CD4-positive, alpha-beta T cell treated with Interferon alpha-2 for 1 hour (primary cell): ENCODE data around the gene TXNIP.
"Not testable (repeated sequence)": the region's sequence is repeated elsewhere in the genome, so short reads cannot be mapped to it uniquely, and the experiment has no call there.

ENCODE experiments used
- DNase-seq, 2 donors: peaks; one replicate each; pipeline ENCODE4 v3.0.0-alpha.2; 2020 to 2022

TXNIP gene, protein sequence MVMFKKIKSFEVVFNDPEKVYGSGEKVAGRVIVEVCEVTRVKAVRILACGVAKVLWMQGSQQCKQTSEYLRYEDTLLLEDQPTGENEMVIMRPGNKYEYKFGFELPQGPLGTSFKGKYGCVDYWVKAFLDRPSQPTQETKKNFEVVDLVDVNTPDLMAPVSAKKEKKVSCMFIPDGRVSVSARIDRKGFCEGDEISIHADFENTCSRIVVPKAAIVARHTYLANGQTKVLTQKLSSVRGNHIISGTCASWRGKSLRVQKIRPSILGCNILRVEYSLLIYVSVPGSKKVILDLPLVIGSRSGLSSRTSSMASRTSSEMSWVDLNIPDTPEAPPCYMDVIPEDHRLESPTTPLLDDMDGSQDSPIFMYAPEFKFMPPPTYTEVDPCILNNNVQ

GRCh38 chr1:145996433-145997015 is at the start of gene TXNIP:
TXNIP (minus strand) TSS chr1:145996579; CDS start chr1:145996266, 313 bp downstream.
- peak; percentile 94 for DNase-seq

DNA sequence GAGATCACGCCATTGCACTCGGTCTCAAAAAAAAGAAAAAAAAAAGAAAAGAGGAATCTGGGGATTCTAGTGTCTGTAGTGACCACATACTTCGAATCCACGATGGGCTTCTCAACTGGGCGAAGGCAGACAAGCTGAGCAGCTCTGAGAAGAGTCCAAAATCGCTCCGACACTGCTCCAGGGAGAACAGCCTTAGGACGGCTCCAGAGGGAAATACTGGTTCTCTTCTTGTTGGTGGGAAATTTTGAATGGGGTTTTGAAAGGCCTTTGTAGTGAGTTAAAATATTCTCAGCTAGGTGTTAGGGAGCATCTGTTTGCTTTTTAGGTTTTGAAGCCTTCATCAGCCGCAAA is 43.4 kb upstream of the TXNIP start:
- no peak for DNase-seq

- DNase-seq = peak; percentile 77 to 88
These were observed 40.7 kb upstream of the TXNIP start for GRCh38 chr1:146036965-146037646.

DNA sequence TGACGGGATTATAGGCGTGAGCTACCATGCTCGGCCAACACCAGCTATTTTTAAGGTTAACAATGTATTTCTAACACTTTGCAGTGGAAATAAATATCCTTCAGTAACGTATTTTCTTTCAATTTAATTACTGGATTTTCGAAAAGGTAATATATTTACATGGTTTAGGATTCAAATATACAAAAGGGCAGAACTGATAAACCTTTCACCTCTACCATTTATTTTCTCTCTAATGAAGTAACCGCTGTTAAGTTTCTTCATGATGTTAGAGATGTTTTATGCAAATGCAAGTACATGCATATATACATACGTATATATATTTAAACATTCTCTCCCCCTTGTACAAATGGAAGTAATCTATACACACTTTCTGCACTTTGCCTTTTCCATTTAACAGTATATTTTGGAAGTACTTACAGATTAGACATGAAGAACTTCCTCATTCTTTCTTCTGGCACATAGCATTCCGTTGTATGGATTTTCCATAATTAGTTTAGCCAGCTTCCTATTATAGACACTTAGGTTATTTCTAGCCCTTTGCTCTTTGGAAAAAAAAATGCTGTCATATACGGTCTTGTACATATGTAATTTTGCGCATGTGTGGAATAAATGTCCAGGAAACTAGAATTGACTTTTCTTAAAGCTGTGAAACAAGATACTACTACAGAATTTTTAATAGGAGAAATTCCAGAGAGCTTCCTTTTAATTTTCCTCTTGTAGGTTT is 40.0 kb upstream of the TXNIP start:
- no peak for DNase-seq

DNA sequence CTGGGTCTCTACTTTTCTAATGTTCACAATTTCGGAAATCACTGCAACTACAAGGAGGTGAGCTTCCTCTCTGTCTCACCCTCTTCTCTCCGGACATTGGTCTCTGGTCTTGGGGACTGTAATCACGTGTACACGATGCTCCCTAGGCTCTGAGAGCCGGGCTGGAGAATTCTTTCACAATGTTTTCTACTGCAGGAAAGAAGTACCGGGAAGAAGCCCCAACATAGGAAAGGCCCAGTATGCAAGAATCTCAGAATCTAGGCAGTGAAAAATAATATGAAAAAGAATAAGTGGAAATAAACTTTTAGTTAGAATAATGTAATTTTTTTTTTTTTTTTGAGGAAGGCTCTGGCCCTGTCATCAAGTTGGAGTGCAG is 38.7 kb upstream of the TXNIP start:
- no peak for DNase-seq

- peak in 1 of 2 donors; percentile 70 for DNase-seq
These were observed 36.3 kb upstream of the TXNIP start for GRCh38 chr1:146032631-146033219.

GRCh38 chr1:146031476-146031875 is 35.1 kb upstream of the TXNIP start:
- no peak for DNase-seq

GRCh38 chr1:146029117-146029516 is 32.7 kb upstream of the TXNIP start:
- no peak for DNase-seq

- DNase-seq = not testable (repeated sequence)
These were observed 30.3 kb upstream of the TXNIP start for GRCh38 chr1:146026650-146027049.

DNA sequence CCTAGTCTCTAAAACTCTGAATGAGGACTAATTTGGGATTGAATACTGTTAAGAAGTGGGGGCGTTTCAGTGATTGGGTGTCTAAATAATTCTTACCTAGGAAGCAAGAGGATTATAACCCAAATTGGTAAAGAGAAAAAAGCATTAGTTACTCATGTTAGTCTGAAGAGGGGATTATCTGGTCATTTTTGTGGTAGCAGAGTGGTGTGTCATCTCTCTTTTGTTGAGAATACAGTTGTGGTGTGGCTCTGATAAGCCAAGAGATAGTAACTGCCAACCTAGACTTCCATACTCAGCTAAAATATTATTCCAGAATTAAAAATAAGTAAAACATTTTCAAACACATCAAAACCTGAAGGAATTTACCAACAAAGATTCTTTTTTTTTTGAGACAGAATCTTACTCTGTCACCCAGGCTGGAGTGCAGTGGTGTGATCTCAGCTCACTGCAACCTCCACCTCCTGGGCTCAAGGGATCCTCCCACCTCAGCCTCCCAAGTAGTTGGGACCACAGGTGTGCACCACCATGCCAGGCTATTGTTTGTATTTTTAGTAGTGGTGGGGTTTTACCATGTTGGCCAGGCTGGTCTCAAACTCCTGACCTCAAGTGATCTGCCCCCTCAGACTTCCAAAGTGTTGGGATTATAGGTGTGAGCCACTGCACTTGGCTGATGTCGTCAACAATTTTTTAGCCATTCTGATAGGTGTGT is 29.6 kb upstream of the TXNIP start:
- not testable (repeated sequence) for DNase-seq

DNA sequence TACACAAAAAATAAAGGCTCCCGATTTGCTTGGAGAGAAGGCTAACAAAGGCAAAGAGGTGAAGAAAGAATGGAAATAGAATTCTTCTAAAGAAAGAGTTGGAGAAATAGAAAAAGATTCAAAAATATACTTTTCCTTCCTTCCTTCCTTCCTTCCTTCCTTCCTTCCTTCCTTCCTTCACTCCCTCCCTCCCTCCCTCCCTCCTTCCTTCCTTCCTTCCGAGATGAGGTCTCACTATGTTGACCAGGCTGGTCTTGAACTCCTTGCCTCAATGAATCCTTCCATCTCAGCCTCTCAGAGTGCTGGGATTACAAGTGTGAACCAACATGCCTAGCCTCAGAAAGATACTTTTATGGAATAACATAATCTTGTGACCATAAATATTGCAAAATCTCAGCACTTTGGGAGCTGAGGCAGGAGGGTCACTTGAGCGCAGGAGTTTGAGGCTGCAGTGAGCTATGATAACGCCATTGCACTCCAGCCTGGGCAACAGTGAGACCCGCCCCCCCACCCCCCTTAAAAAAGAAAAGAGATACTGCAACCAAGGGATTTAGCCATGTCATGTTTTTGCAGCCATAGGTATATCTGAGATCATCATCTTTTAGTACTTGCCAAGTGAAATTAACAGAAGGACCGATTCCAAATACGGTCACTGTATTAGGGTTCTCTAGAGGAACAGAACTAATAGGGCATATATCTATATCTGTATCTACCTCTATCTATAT is 26.2 kb upstream of the TXNIP start:
- no peak for DNase-seq

GRCh38 chr1:146021622-146022402 is 25.4 kb upstream of the TXNIP start, which contains the start of gene HJV:
HJV (minus strand) TSS chr1:146021735; CDS start chr1:146020231, 1,504 bp downstream.
- no peak for DNase-seq

DNA sequence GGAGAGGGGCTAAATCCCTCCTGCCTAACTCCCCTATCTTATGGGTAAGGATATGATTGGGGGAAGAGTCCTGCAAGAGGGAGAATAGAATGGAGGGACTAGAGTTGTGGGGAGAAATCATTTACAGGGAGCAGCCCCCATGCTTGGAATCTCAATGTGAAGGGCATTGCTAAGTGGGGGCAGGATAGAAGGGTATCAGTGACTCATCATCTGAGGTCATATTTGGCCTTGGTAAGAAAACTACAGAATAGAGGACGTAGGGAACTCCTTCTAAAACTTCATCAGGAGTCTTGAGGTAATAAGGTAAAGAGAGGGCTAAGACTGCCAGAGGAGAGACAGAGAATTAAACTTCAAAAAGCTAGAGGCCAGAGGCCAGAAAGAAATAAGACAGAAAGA is 24.7 kb upstream of the TXNIP start:
- DNase-seq = no peak

GRCh38 chr1:146020058-146021049 is 24.0 kb upstream of the TXNIP start:
- DNase-seq = no peak

DNA sequence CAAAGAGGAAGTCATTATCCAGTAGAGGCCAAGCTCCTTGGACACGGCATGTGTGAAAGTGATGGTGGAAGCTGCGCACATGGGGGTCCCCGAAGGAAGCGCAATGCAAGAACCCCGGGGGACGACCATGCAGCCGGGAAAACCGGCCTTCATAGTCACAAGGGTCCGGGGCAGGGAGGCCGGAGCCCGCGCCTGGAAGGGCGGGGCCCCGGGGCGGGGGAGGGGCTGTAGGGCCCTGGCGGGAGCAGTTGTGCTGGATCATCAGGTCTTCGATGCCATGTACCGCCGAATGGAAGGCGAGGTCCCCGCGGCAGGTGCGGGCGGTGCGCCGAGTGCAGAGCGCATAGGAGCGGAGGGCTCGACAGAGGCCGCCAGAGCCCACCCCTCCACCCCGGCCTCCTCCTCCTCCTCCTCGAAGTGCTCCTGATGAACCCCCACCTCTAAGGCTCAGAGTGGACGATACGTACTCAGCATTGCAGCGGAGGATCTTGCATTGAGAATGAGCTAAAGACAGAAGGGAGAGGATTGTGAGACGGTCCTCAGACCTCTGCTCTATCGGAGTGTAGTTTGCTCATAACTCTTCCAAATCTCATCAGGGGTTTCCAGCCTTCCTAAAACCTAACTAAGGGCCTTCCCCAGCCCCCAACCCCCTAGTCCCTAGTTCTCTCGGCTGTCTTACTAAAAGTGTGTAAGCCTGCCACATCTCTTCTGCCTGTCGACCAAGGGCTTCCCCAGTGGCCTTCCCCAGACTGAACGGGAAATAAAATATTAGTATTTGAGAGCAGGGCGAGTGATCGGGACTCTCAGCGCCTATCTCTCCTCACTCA is 23.1 kb upstream of the TXNIP start:
- DNase-seq = no peak

DNA sequence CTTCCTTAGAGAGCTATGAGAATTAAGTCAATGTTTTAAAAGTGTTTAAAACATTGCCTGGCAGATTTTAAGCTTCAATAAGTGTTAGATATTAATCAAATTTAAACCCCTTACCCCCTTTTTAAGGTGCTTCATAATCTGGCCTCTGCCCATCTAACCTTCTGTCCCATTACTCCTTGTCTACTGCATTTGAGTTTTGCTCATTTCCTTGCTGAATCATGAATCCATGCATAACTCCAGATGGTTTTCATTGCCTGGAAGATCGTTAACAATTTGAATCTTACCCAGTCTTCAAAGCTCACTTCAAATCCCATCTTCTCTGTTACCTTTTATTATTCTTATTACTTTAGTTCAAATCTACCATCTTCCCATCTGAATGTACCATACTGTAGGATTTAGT is 20.5 kb upstream of the TXNIP start:
- no peak for DNase-seq

DNA sequence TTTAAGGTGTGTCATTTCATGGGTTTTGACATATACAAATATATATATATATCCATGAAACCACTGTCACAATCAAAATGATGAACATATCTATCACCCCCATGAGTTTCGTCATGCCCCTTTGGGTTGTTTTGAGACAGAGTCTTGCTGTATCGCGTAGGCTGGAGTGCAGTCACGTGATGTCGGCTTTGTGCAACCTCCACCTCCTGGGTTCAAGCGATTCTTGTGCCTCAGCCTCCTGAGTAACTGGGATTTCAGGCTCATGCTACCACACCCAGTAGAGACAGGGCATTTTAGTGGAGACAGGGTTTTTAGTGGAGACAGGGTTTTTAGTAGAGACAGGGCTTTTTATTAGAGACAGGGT is 17.2 kb upstream of the TXNIP start:
- no peak for DNase-seq
